ENCODE data around the gene CCDC197.

GRCh38 chr14:94015223-94015622, 18.1 kb downstream of the CCDC197 start:
- TF ChIP-seq CTCF (IDR thresholded peaks at IDR 0.05; ENCODE audit: insufficient read depth, low read length, poor library complexity, severe bottlenecking) (no peak), EZH2phosphoT487 (conservative IDR thresholded peaks at IDR 0.05; ENCODE audit: low read length) (no peak)

Measured in SU-DHL-6 (cell line).